HG02588 (cell line): ENCODE data around the gene SPATS2.
"Not testable (repeated sequence)": the region's sequence is repeated elsewhere in the genome, so short reads cannot be mapped to it uniquely, and the experiment has no call there.

Experiments used
- ATAC-seq: cut with Tn5 transposase; IDR thresholded peaks from one replicate; pipeline ENCODE4 v1.9.1; 2021; ENCODE audit warnings: mild to moderate bottlenecking, moderate library complexity; ENCODE audit not compliant: unreplicated experiment

SPATS2 gene

DNA sequence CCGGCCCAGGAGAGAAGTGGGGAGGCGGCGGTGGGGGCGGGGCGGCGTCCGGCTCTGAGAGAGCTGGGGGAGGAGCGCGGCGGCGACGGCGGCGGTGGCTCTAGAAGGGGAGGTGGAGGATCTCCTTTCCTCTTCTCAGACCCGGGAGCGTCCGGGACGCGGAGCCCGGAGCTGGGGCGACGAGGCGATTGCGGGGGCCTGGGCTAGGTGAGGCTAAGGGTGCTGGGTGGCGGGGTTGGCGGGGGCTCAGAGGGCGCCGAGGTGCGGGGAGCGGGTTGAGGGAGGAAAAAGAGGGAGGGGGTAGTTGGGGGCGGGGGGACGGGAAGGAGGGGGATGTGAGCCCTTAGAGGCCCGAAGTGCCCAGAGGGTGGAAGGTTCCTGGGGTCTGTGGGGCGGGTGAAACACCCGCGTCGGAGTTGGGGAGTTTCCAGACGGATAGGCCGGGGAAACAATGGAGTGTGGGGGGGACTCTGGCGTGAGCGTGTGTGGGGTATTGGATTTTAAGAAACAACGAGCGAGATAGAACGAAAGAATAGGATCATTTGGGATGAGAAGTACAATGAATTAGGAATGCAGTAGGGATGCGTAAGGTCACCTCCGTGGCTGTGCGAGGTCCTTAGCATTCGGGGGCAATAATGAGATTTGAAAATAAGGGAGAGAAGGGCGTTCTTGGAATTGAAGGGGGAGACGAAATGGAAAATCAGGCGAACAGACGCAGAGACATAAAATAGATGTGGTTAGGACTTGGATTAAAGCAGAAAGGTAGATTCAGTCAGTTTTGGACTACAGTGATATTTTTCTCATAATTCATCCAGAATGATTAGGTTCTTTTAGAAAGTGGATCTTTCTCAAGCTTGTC is at the start of gene SPATS2:
TSS of gene SPATS2 (plus strand) at position 82 of the 859 bp plus-strand sequence. CDS start 93,551 bp downstream, outside the sequence.
- no peak for ATAC-seq

DNA sequence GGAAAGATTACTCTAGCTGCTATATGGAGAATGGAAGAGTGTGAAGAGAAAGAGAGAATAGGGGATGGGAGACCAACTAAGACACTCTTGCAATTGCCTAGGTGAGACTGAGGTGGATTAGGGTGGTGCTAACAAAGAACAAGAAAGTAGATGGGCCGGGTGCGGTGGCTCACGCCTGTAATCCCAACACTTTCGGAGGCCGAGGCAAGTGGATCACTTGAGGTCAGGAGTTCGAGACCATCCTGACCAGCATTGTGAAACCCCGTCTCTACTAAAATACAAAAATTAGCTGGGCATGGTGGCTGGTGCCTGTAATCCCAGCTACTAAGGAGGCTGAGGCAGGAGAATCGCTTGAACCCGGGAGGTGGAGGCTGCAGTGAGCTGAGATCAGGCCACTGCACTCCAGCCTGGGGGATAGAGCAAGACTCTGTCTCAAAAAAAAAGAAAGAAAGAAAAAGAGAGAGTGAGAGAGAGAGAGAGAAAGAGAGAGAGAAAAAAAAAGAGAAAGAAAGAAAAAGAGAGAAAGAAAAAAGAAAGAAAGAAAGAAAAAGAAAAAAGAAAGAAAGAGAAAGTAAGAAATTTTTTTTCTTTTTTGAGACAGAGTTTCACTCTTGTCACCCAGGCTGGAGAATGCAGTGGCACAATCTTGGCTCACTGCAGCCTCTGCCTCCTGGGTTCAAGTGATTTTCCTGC is 46.7 kb upstream of the SPATS2 start:
- not testable (repeated sequence) for ATAC-seq

DNA sequence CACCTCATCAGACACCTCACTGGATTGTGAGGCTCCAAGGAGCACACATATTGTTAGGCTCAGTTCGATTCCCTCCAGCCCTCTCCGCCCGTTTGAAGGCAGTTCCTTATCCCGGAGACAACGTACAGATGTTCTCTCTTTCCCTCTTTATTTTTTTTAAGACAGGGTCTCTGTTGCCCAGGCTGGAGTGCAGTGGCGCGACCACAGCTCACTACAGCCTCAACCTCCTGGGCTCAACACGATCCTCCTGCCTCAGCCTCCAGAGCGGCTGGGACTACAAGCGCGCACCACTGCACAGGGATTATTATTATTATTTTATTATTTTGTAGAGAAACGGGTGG is 44.9 kb upstream of the SPATS2 start:
- no peak for ATAC-seq

DNA sequence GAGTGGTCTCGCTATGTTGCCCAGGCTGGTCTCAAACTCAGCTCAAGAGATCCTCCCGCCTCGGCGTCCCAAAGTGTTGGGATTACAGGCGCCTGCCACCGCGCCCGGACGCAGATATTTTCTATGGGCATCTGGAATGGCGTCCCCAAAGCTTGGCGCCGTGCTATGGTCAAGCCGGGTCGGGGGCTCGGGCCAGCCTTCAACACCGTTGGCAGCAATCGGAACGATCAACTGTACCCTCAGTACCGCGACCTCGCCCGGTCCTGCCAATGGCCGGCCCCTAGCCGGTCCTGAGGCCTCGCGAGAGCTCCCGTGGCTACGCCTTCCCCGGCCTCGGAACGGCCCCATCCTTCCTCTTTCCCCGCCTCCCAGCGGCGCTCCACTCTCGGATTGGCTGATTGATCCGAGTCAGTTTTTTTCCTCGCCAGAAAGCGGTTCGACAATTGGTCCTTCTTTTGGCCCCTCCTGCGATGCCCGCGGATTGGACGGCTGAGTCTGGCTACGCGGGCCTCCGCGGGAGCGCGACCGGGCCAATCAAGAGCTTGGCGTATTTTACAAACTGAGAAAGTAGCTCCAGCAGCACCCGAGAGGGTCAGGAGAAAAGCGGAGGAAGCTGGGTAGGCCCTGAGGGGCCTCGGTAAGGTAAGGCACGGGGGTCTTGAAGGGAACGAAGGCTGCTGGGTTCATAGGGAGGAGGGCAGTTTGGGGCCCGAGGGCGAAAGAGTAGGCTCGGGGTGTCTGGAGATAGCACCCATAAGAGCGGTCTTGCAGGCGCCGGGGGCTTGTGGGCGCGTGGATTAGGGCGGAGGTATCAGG is 44.3 kb upstream of the SPATS2 start, which contains the start of gene TROAP:
TSS of gene TROAP (plus strand) at position 548 of the 816 bp plus-strand sequence. CDS start 354 bp downstream, outside the sequence.
- peak; percentile 97 for ATAC-seq

DNA sequence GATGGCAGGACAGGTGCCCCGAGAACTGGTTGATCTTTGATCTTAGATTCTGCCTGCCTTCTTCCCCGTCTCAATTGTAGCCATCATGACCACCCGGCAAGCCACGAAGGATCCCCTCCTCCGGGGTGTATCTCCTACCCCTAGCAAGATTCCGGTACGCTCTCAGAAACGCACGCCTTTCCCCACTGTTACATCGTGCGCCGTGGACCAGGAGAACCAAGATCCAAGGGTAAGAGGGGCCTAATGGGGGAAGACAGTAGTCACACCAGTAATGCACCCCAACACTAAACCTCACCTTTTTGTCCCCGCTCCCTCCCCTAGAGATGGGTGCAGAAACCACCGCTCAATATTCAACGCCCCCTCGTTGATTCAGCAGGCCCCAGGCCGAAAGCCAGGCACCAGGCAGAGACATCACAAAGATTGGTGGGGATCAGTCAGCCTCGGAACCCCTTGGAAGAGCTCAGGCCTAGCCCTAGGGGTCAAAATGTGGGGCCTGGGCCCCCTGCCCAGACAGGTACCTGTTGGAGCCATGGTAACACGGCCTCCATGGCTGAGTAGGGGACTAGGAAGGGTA is 43.7 kb upstream of the SPATS2 start:
- ATAC-seq, result no peak

DNA sequence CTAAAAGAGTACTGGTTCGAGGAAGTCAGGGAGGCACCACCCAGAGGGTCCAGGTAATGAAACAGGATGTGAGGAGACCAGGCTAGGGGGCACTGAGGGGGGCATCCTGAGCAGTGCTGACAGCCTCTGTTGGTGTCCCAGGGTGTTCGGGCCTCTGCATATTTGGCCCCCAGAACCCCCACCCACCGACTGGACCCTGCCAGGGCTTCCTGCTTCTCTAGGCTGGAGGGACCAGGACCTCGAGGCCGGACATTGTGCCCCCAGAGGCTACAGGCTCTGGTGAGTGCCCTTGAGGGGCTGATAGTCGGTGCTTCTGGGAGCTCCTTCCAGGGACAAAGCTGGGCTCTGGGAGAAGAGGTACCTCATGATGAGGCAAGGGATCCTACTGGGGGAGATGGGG is 41.7 kb upstream of the SPATS2 start:
- ATAC-seq, result no peak

DNA sequence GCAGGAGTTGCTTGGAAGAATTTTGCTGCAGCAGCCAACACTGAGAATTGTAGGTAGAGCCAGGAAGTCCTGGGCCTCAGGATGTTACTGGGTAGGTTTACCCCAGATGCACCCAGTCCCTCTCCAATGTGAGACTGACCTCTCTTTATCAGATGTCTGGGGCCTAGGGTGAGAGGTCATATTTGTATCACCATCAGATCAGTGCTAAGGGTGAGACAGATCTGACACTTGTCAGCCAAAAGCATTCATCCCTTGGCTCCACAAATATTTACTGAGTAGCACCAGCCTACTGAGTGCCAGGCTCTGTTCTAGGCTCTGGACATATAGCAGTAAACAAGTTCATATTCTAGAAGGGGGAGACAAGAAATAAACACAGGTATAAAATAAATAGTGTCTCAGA is 39.9 kb upstream of the SPATS2 start:
- ATAC-seq, result no peak

DNA sequence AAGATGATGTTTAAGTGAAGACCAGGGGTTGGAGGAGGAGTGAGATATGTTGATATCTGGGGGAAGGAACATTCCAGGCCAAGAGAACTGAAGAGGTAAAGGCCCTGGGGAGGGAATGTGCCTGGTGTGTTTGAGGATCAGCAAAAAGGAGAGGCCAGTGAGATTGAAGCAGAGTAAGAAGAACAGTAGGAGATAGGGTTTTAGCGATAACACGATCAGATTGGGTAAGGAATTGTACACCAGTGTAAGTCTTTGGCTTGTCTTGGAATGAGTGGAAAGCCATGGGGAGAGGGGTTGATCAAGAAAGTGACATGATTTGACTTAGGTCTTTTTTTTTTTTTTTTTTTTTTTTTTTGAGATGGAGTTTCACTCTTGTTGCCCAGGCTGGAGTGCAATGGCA is 39.4 kb upstream of the SPATS2 start:
- ATAC-seq, result no peak

DNA sequence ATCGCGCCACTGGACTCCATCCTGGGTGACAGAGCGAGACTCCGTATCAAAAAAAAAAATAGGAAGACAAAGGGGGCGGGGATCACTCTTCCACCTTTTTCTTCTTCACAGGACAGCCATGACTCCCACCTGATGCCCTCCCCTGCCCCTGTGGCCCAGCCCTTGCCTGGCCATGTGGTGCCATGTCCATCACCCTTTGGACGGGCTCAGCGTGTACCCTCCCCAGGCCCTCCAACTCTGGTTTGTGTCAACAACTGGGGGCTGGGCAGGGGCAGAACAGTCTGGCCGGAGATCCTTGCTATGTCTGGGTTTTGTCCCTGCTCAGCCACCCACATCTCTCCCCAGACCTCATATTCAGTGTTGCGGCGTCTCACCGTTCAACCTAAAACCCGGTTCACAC is 38.4 kb upstream of the SPATS2 start:
- no peak for ATAC-seq

DNA sequence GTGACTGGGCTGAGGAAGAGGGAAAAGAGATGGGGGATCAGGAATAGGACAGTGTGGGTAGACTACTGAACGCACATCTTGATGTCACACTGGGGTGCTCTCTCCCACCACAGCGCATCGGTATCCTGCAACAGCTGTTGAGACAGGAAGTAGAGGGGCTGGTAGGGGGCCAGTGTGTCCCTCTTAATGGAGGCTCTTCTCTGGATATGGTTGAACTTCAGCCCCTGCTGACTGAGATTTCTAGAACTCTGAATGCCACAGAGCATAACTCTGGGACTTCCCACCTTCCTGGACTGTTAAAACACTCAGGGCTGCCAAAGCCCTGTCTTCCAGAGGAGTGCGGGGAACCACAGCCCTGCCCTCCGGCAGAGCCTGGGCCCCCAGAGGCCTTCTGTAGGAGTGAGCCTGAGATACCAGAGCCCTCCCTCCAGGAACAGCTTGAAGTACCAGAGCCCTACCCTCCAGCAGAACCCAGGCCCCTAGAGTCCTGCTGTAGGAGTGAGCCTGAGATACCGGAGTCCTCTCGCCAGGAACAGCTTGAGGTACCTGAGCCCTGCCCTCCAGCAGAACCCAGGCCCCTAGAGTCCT is 37.1 kb upstream of the SPATS2 start:
- no peak for ATAC-seq

DNA sequence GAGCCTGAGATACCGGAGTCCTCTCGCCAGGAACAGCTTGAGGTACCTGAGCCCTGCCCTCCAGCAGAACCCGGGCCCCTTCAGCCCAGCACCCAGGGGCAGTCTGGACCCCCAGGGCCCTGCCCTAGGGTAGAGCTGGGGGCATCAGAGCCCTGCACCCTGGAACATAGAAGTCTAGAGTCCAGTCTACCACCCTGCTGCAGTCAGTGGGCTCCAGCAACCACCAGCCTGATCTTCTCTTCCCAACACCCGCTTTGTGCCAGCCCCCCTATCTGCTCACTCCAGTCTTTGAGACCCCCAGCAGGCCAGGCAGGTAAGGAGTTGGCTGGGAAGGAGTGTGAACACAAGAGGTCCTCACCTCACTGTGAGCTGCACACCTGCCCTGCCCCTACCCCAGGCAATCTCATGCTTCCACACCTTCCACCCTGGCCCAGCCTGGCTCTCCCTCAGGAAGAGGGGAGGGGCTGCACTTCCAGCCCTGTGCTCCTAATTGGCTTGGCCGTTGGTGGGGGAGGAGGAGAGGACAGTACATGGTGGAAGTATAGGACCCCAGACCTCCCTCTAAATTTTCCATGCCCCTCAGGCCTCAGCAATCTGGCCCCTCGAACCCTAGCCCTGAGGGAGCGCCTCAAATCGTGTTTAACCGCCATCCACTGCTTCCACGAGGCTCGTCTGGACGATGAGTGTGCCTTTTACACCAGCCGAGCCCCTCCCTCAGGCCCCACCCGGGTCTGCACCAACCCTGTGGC is 36.5 kb upstream of the SPATS2 start:
- no peak for ATAC-seq

DNA sequence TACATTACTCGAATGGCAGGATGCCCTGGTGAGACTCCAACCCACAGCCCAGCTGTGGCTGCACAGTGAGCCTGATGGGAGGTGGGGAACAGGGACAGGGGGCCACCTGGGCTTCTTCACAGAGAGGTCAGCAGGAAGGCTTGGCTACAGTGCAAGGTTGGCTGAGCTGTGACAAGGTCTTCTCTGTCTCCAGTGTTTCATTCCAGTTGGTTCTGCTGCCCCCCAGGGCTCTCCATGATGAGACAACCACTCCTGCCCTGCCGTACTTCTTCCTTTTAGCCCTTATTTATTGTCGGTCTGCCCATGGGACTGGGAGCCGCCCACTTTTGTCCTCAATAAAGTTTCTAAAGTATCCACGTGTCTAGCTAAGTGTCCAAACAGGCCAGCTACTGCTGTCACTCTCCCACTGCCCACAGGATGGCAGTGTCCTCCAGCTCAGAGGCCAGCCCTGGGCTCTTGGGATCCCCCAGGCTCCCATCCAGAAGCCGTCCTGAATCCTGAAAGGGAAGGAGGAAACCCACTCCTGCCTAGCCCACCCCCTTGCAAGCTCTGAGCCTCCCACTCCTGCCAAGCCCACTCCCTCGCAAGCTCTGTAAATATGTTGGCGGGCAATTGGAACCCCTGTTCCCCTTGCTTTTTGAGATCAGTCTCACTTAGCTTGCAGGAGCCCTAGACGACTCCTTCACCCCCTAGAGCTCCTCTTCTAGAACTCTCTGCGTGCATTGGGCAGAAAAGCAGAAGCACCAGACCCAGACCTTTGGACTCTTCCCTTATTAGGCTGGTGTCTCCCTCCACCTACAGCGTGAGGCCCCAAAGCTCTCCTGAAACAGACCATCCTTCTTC is 35.7 kb upstream of the SPATS2 start:
- ATAC-seq, result no peak

DNA sequence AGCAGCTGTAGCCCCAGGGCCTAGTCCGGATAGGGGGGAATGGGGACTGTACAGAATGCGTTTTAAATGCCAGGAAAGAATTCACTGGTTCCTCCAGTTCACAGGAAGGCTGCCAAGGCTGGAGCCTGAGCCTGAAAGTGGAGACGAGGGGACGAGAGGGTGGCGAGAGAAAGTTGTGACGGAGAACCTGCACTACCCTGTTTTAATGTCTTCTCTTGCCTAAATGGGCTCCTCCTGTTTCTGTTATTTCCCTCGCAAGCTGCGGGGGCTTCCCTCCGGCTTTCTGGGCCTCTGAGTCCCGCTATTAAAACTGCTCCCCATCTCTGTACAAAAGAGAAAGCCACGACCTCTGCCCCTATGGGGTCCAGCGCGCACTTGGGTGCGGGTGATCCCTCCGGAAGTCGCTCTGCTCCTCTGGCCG is 34.8 kb upstream of the SPATS2 start:
- ATAC-seq, result no peak

DNA sequence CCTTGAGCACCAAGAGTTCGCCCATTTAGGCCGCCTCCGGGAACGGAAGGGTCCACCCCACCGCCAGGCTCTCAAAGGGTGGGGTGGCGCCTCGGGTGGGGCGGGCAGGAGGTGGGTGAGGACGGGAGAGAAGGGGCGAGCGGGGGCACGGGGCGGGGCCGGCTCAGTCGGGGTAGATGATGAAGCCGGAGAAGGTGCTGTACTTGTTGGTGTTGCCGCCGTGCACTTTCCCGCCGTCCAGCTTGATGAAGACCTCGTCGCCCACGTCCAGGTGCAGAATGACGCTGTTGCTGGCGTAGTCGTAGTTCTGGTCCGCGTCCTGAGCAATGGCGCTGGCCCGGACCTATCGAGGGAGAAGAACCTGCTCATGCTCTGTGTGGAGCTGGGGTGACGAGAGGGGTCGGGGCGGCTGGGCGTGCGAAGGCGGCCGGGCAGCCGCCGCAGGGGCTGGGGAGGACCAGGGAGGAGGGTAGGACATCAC is 34.3 kb upstream of the SPATS2 start:
- ATAC-seq, result no peak

DNA sequence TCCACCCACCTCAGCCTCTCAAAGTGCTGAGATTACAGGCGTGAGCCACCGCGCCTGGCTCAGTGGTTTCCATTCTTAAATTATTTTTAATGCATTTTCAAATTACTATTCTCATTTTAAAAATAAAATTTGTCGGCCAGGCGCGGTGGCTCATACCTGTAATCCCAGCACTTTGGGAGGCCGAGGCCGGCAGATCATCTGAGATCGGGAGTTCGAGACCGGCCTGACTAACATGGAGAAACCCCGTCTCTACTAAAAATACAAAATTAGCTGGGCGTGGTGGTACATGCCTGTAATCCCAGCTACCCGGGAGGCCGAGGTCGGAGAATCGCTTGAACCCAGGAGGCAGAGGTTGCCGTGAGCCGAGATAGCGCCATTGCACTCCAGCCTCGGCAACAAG is 33.5 kb upstream of the SPATS2 start:
- not testable (repeated sequence) for ATAC-seq

DNA sequence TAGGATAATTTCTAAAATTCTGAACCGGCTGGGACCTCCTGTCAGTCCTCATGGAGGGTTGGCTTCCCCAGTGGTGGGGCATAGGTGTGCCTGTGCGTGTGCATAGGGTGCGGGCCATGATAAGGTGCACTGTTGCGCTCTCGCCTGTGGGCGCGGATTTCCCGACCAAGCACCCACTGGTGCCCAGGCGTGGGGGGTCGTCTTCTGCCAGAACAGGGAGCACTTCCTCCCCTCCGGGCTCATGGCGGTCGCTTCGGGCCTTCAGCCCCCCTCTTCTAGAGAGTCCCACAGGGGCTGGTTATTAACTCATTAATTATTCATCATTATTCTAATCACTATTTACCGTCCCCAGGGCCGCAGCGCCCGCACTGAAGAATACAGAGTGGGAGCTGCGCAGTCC is 33.0 kb upstream of the SPATS2 start:
- no peak for ATAC-seq

DNA sequence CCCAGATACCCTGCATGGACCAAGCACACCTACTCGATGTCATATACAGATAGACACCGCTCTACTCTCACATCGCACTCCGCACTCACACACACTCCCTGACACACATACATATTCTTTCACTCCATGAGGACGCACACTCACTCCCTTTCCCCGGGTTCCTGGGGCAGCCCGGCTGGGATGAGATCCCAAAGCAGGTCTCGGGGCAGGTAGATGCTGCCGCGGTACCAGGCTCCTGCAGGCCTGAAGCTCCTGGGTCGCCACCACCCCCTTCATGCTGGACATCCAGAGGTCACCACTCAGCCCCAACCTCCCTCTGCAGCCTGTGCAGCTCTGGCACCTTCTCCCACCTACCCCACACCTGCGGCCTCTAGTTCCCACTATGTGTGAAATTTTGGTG is 32.6 kb upstream of the SPATS2 start:
- no peak for ATAC-seq

DNA sequence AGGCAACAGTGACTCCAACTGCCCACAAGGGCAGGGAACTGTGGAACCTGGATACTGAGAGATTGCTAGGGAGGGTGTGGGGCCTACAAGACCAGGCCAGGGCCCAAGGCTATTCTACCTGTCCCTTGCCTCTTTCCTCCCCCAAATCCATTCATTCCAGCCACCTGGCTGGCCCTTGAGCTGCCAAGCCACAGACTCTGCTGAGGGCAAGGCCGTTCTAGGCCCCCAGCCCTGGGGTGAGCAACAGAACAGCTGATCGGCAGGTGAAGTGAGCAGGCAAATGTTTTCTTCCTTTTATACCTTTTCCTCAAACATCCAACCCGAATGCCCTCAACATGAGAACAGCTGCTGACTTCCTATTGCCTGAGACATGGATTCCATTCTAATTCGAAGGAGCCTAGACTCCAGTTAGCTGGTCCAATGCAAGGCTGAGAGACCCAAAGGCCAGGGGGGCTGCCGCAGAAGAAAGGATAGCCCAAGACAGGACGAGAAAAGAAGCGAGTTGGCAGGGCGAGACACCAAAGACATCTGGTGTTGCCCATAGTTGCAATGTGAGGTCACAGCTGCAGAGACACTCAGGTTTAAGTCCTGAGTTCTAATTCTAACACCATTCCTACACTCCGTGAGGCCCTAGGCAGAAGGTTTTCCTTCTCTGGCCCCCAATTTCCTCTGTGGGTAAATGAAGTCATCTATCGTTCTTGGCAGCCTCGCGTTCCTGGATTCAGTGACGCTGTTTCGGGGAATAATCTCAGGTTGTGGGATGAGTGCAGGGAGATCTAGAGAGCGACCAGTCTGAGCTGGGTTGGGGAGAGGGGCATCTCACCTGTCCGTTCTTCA is 31.9 kb upstream of the SPATS2 start:
- ATAC-seq, result no peak
